ENCODE data around the gene KRTAP3-2. TPM values are rescaled to one million over a fixed set of nuclear protein-coding genes. Genes with fewer than 3 reads are reported as not detected.

Gene KRTAP3-2
- total RNA-seq, 1 experiment from 2014 or later = not detected

DNA sequence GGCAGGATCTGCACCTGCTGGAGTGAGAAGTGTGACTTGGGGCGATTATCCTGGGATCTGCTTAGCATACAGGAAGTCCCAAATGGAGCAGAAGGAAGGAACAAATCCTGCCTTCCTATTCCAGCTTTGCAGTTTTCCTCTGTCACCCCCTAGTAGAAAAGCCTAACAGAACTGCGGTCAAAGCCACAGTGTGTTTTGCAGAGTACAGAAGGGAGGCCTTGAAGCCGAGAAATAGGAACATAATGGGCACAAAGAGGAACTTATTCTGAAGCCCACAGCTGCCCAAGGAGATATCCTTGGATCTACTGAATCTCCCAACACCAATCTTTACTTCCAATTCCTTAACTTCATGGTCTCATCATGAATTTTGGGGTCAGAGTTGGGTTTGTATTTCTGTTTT lies 18.8 kb upstream of the KRTAP3-2 start:
- H3K4me2 ChIP-seq (ENCODE audit: insufficient read depth, insufficient read length, low read length) = no peak overlapping the region
- H3K79me2 ChIP-seq (ENCODE audit: insufficient read depth, low read length) = no peaks in the 10 kb centered on the region
- H3K23ac ChIP-seq (ENCODE audit: insufficient read length, low read depth, low read length) = no peak overlapping the region
- no CpG with 5 or more reads among the region's 3 CpGs for WGBS (ENCODE audit: extremely low coverage, insufficient read length, low lambda C conversion rate)
- H2AFZ ChIP-seq (ENCODE audit: low read length) = no peak overlapping the region
- no peaks in the 10 kb centered on the region for H4K20me1 ChIP-seq (ENCODE audit: control insufficient read depth, insufficient read depth, insufficient read length)
- no peak overlapping the region for H4K5ac ChIP-seq (ENCODE audit: insufficient read length, low read depth, low read length)
- no peak overlapping the region for H3K18ac ChIP-seq (ENCODE audit: insufficient read length, low read depth, low read length)
- H2BK15ac ChIP-seq (ENCODE audit: low read depth, low read length) = no peak overlapping the region
- no peak overlapping the region for H2BK20ac ChIP-seq (ENCODE audit: low read depth, low read length, poor library complexity, severe bottlenecking)
- H3K79me1 ChIP-seq (ENCODE audit: insufficient read depth, low read depth, low read length, poor library complexity, severe bottlenecking) = no peaks in the 10 kb centered on the region
- no peak overlapping the region for H3K27ac ChIP-seq (ENCODE audit: insufficient read length, low read depth, low read length)
- no peak overlapping the region for H3K9ac ChIP-seq (ENCODE audit: extremely low read depth, insufficient read length, low read length)
- no peak overlapping the region for H2BK120ac ChIP-seq (ENCODE audit: low read depth, low read length, poor library complexity, severe bottlenecking)
- H3K9me3 Mint-ChIP-seq = peaks cover 0 to 3% of the 10 kb centered on the region in 2 experiments; a peak in 1 of 5 replicates
- no peaks in the 10 kb centered on the region for H3K27me3 Mint-ChIP-seq (ENCODE audit: low read depth)
- peaks cover 0 to 2% of the 10 kb centered on the region in 2 experiments; a peak in 1 of 4 replicates for H3K4me1 Mint-ChIP-seq
- H3K4me1 ChIP-seq (ENCODE audit: insufficient read depth, low read length) = no peaks in the 10 kb centered on the region
- H3K27ac Mint-ChIP-seq = no peak overlapping the region
- H3K27me3 ChIP-seq (ENCODE audit: insufficient read depth, low read length) = no peaks in the 10 kb centered on the region
- H3K36me3 Mint-ChIP-seq (ENCODE audit: insufficient read depth in 1 of 3, low read depth in 3 of 3) = no peaks in the 10 kb centered on the region
- no peak overlapping the region for H2BK12ac ChIP-seq (ENCODE audit: insufficient read length, low read depth, low read length)
- no peak overlapping the region for H2AK5ac ChIP-seq (ENCODE audit: insufficient read length, low read length)
- no peak overlapping the region for H3K56ac ChIP-seq (ENCODE audit: insufficient read length, low read depth, low read length)
- H3K23me2 ChIP-seq (ENCODE audit: insufficient read length, low read depth, low read length, poor library complexity, severe bottlenecking) = no peaks in the 10 kb centered on the region
- no peak for DNase-seq
- H2BK5ac ChIP-seq (ENCODE audit: insufficient read length, low read length) = no peak overlapping the region
- H4K8ac ChIP-seq (replicated peaks; ENCODE audit: insufficient read length, low read depth, low read length) = no peak overlapping the region
- H3T11ph ChIP-seq (ENCODE audit: low read length) = no peak overlapping the region
- no peak overlapping the region for H3K14ac ChIP-seq (ENCODE audit: insufficient read depth, low read length)
- H4K91ac ChIP-seq (ENCODE audit: insufficient read length, low read depth, low read length) = no peak overlapping the region
- TF ChIP-seq, protein P1, sequence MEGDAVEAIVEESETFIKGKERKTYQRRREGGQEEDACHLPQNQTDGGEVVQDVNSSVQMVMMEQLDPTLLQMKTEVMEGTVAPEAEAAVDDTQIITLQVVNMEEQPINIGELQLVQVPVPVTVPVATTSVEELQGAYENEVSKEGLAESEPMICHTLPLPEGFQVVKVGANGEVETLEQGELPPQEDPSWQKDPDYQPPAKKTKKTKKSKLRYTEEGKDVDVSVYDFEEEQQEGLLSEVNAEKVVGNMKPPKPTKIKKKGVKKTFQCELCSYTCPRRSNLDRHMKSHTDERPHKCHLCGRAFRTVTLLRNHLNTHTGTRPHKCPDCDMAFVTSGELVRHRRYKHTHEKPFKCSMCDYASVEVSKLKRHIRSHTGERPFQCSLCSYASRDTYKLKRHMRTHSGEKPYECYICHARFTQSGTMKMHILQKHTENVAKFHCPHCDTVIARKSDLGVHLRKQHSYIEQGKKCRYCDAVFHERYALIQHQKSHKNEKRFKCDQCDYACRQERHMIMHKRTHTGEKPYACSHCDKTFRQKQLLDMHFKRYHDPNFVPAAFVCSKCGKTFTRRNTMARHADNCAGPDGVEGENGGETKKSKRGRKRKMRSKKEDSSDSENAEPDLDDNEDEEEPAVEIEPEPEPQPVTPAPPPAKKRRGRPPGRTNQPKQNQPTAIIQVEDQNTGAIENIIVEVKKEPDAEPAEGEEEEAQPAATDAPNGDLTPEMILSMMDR (conservative IDR thresholded peaks at IDR 0.05) = no peak
- H3K9me3 ChIP-seq (ENCODE audit: control insufficient read depth, low read depth, low read length) = no peaks in the 10 kb centered on the region
- no peak overlapping the region for H3K4me3 Mint-ChIP-seq
- no peak overlapping the region for H3K4ac ChIP-seq (ENCODE audit: low read depth, low read length)
